H4 (cell line): ENCODE measurements around the gene GAS2L3. TPM values are rescaled to one million over a fixed set of nuclear protein-coding genes. Genes with fewer than 3 reads are reported as not detected.
"Not testable (repeated sequence)": the region's sequence is repeated elsewhere in the genome, so short reads cannot be mapped to it uniquely, and the experiment has no call there.

Experiments
- DNase-seq: peaks from one replicate; pipeline ENCODE4 v3.0.0-alpha.2; 2015; ENCODE audit warnings: low spot score
- total RNA-seq: library from RNA; depleted of rRNA; stranded (reverse); fragments of >200 nt; shearing (Covaris generic); gene quantifications from 2 replicates; pipeline ENCODE4 v1.2.3, GENCODE V29; 2014

The GAS2L3 gene
- total RNA-seq, 1 experiment from 2014 or later: 18.7 TPM

GRCh38 chr12:100574187-100575074 lies 947 bp downstream of the GAS2L3 start:
- peak; percentile 11 for DNase-seq

- DNase-seq: peak; percentile 75
Measured at GRCh38 chr12:100576331-100577036, 3.0 kb downstream of the GAS2L3 start.

- no peak for DNase-seq
Measured at GRCh38 chr12:100578923-100579322, 5.4 kb downstream of the GAS2L3 start.

GRCh38 chr12:100579844-100580243 lies 6.4 kb downstream of the GAS2L3 start:
- DNase-seq: no peak

GRCh38 chr12:100584256-100584655 lies 10.8 kb downstream of the GAS2L3 start:
- no peak for DNase-seq

- no peak for DNase-seq
Measured at GRCh38 chr12:100591979-100592378, 18.5 kb downstream of the GAS2L3 start.

GRCh38 chr12:100593490-100593889 lies 20.0 kb downstream of the GAS2L3 start:
- no peak for DNase-seq

GRCh38 chr12:100601626-100602025 lies 28.1 kb downstream of the GAS2L3 start:
- DNase-seq: no peak

- DNase-seq: not testable (repeated sequence)
Measured at GRCh38 chr12:100602997-100603396, 29.5 kb downstream of the GAS2L3 start.

- DNase-seq: no peak
Measured at GRCh38 chr12:100608776-100609175, 35.3 kb downstream of the GAS2L3 start.

- no peak for DNase-seq
Measured at GRCh38 chr12:100610666-100611430, 37.4 kb downstream of the GAS2L3 start.

- no peak for DNase-seq
Measured at GRCh38 chr12:100612606-100613005, 39.1 kb downstream of the GAS2L3 start.

- DNase-seq: no peak
Measured at GRCh38 chr12:100624571-100624970, 51.1 kb downstream of the GAS2L3 start.

GRCh38 chr12:100632445-100632892 lies 59.0 kb downstream of the GAS2L3 start:
- no peak for DNase-seq

- DNase-seq: not testable (repeated sequence)
Measured at GRCh38 chr12:100633082-100633785, 59.8 kb downstream of the GAS2L3 start.

GRCh38 chr12:100643246-100643645 lies 69.8 kb downstream of the GAS2L3 start:
- no peak for DNase-seq

GRCh38 chr12:100646896-100647295 lies 73.4 kb downstream of the GAS2L3 start:
- DNase-seq: no peak

- DNase-seq: no peak
Measured at GRCh38 chr12:100651108-100651507, 77.6 kb downstream of the GAS2L3 start.

- no peak for DNase-seq
Measured at GRCh38 chr12:100651694-100652093, 78.2 kb downstream of the GAS2L3 start.

- no peak for DNase-seq
Measured at GRCh38 chr12:100652488-100652887, 79.0 kb downstream of the GAS2L3 start.

GRCh38 chr12:100656141-100656540 lies 82.7 kb downstream of the GAS2L3 start:
- no peak for DNase-seq
